GM12874 (cell line): ENCODE results near the gene KDM4B.

Experiments used
- TF ChIP-seq, protein P1 (sequence below): IDR thresholded peaks from 2 replicates; pipeline ENCODE4 v1.5.1; 2011; ENCODE audit warnings: low read depth, mild to moderate bottlenecking, control low read depth, low read length, moderate library complexity; ENCODE audit not compliant: insufficient read depth

Gene KDM4B

DNA sequence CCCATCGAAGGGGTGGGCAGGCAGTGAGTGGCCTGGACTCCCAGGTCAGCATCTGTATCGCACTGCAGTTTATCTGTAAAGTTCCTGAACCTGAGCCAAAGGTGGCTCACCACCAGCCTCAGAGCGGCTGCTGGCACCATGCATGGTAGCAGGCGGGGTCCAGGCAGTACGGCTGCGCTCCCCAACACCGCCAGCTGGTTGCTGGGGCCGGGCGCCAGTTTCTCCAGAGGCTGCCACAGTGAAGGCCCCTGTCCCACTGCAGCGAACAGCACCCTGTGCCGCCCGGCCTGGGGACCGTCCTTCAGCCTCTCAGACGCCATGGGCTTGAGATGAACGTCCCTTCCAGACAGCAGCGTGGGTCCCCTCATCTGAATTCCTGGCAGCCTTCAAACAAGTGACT, 109.8 kb downstream of the KDM4B start:
- TF ChIP-seq, protein P1, sequence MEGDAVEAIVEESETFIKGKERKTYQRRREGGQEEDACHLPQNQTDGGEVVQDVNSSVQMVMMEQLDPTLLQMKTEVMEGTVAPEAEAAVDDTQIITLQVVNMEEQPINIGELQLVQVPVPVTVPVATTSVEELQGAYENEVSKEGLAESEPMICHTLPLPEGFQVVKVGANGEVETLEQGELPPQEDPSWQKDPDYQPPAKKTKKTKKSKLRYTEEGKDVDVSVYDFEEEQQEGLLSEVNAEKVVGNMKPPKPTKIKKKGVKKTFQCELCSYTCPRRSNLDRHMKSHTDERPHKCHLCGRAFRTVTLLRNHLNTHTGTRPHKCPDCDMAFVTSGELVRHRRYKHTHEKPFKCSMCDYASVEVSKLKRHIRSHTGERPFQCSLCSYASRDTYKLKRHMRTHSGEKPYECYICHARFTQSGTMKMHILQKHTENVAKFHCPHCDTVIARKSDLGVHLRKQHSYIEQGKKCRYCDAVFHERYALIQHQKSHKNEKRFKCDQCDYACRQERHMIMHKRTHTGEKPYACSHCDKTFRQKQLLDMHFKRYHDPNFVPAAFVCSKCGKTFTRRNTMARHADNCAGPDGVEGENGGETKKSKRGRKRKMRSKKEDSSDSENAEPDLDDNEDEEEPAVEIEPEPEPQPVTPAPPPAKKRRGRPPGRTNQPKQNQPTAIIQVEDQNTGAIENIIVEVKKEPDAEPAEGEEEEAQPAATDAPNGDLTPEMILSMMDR, result no peak

DNA sequence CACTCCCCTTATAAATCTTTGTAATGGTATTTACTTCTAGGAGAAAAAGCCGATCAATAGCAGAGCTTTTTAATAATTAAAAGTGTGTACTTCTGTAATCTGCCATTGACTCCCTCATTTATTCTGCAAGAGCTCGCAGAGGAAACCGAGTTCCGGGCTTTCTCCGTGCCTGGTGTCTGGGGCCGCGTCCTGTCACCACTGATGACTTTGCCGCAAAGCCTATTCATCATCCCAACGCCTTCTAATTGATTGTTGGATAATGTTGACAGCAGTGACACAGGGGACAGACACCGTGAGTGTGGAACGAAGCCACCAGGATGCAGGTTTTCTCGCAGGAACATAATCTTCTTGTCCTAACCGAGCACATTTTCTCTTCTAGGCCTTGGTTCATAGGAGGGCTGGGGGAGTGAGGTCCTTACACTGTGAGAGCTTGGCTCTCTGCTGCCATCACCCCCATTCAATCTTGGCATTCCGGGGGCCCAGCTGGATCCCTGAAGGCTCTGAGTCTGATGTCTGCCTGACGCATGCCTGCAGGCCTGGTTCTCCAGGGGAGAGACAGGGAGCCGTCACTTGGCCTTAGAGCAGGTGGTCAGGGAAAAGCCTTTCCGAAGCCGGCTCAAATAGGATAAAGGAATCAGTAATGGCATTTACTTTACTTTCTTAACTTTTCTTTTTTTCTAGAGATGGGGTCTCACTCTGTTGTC, 110.3 kb downstream of the KDM4B start:
- TF ChIP-seq, protein P1, result no peak

DNA sequence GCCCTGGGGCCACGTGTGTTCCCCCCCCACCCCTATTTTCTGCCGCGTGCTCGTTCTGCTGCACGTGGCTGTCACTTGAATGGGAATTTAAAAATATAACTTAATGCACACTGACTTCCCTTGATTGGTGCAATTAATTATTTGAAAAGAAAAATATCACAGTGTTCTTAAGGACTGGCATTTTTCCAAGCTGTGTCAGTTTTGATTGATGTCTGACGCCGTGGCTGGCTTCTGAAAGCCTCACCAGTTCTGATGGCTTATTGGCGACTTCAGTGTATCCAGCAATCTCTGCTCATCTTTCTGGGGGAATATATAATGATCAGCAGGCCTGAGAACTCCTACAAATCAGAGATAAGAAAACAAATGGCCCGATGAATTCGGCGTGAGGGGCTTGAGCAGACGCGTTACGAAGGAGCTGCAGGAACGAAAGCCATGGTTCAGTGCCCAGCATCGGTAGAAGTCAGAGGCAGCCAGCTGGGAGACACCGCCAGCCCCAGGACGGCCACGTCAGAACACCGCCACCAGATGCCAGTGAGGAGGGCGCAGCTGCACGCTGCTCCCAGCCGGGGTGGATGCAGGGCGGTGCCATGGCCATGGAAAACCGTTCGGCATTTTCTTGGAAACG, 111.2 kb downstream of the KDM4B start:
- TF ChIP-seq, protein P1, result no peak

DNA sequence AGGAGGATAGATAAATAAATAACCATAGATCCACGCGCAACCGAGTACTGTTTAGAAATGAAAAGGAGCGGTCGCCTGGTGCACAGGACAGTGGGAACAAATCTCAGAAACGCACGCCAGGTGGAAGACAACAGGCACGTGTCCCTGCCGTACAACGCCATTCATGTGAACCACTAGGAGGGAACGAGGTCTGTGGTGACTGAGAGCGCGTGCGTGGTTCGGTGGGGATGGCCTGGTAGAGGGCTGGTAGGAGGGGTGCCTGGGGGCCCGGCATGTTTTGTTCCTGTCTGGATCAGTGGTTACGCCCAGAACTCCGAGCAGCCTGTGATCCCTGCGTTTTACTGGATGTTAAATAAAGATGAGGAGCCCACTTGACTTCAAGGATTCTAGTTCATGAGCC, 111.9 kb downstream of the KDM4B start:
- TF ChIP-seq, protein P1, result no peak

DNA sequence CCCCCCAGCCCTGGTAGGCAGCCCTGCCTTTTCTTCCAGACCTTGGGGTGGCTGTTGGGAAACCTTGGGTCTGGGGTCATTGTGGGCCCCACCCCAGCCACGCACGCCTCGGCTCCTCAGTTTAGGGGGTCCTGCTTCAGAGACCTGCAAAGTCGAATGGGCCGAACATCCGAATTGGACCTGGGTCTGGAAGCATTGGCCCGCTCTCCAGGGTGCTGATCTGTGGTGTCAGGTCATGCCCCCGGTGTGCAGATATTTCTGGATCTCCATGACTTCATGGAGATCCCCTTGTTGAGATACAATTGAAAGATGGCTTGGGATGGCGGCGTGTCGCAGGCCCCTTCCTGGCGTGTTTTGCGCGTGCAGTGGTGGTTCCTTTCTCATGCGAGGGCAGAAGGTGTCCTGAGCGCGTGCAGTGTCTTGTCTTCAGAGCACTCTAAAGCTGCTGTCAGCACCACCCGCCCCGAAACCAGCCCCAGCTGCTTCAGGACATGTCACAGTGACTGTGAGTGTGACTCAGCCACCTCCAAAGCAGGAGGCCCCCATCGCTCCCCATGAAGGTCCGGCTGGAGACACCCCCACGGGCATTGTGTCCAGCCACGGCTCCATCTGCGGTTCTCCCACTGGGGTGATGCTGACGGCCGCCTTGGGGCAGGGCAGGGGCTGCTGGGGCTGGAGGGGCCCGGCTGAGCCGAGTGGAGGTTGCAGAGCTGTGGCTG, 112.7 kb downstream of the KDM4B start:
- TF ChIP-seq, protein P1, result no peak

DNA sequence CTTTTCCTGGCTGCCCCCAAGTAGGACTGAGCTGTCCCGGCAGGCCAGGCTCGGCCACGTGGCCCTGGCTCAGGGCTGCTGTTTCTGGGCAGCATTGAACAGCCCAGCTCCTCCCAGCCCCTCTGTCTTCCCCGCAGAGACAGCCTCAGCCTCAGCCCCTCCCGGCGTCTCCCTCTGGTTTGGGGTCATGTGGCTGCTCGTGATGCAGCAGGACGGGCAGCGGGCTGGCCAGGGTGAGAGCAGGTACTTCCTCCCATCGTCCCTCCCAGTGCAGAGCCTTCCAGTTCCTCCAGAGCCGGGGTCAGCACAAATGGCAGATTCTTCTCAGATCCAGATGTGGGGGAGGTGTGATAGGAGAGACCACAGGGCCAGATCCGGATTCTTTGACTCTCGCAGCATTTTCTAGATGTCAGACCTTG, 114.6 kb downstream of the KDM4B start:
- TF ChIP-seq, protein P1, result no peak

DNA sequence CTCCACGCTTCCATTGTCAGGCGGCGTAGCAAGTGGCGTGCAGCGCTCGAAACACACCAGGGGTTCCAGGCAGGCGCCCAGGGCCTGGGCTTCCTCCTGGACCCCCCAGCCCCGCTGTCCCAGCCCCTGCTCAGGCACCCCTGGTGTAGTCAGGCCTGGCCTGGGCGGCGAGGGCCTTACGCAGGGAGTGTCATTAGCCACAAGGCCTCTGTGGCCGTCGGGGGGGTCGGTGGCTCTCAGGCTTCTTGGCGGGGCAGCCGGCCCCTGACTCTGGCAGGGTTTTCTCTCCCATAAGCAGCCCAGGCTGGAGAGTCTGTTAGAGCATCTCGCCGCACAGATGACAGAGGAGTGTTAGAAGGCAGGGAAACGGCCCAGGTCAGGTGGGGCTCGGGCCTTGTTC, 116.7 kb downstream of the KDM4B start:
- TF ChIP-seq, protein P1, result no peak
